Stimulated activated CD4-positive, alpha-beta T cell treated with anti-CD3 and anti-CD28 coated beads, Interleukin-12 subunit alpha, Interleukin-12 subunit beta, amount 100 ng/mL, for 24 hours (primary cell): ENCODE measurements around the gene ATAD1.
"Not testable (repeated sequence)": the region's sequence is repeated elsewhere in the genome, so short reads cannot be mapped to it uniquely, and the experiment has no call there.

ENCODE experiments used
- DNase-seq, 2 experiments: peaks; one replicate each; pipeline ENCODE4 v3.0.0-alpha.2; 2020; ENCODE audit warnings: low read depth in 2 of 2

ATAD1 gene, protein sequence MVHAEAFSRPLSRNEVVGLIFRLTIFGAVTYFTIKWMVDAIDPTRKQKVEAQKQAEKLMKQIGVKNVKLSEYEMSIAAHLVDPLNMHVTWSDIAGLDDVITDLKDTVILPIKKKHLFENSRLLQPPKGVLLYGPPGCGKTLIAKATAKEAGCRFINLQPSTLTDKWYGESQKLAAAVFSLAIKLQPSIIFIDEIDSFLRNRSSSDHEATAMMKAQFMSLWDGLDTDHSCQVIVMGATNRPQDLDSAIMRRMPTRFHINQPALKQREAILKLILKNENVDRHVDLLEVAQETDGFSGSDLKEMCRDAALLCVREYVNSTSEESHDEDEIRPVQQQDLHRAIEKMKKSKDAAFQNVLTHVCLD

GRCh38 chr10:87817609-87818504 lies at the start of gene ATAD1:
TSS of gene ATAD1 (minus strand) at chr10:87818226. CDS start at chr10:87814599, 3,627 bp downstream.
- DNase-seq, result peak; percentile 80 to 81

DNA sequence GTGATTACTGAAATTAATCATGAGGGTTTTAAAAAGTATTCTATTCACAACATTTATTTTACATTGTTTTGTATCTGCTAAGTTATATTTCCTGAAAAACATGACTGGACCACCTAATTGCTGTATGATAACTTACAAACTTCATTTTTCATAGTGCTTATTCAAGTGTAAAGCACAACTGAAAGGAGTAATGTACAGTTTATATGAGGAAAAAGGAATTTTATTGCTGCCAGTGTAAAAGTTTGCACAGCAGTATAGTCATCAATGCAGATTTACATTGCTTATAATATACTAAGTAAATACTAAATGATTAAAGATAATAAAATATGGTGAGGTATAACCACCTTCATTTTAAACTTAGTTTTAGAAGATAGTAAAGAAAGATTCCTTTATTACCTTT lies 49.4 kb upstream of the ATAD1 start:
- DNase-seq, result no peak

DNA sequence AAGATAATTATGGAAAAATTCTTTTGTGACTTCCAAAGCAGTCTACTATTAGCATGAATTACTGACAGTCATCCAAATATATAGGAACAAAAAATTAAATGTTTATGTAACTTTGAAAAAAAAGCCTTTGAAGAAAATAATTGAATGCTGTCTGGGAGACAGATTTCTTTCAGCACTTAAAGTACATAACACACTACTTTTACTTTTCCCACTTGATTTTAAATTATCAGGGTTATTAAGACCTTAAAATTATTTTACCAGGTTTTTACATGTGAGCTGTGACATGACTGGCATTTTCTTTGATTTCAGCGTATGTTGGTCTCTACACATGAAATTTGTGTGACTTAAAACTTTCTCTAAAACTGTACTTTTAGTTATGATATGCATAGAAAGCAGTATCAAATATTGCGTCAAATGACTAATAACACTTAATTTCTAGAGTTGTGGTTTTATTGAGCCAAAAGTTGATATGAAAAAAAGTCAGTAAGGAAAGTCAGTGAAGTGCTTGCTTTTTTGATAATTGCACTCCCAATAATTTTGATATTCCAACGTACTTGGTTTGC lies 48.5 kb upstream of the ATAD1 start:
- no peak for DNase-seq

DNA sequence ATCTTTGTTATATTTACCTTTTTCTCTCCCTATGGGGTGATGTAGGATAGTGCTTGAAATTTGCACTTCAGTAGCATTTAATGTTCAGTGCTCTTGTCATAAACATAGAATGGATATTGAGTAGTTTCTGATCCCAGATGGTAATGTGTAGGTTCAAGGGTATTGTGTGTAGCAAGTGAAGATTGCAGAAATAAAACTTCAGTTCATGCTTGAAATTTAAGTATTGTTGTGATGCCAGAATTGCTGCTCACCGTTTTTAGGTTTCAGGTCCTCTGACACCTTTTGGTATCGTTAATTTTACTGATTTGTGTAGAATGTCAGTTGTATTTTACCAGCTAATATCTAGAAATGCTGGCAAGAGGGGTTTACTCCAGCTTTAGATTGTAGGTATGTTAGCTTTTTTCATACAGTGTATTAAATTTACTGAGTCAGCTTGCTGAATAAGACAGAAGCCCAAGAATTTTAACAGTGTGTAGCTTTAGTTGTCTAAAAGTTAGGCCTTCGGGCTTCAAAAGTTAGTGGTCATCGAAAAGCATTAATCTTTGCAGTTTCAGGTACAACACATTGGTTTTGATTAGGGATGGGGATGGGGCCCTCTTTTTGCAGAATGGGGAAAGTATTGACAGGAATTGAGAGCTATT lies 47.3 kb upstream of the ATAD1 start:
- no peak for DNase-seq

DNA sequence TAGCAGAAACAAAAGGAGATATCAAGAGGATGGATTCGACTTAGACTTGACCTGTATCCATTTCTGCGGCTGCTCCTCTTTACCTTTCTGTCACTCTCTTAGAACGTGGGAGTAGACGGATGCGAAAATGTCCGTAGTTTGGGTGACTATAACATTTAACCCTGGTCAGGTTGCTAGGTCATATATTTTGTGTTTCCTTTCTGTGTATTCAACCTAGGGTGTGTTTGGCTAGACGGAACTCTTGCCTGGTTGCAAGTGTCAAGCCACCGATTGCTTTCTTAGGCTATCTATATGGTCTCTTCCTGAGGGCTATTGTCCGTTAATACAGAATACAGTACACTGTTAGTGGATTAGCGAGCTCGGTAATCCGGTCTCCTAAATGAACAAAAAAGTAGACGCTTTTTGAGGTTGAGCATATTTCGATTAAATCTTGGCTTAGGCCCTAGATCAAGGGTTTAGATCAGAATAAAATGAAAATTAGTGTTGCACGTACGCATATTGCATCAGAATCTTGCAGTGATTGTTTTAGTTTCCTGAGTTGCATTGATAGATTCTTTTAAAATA lies 46.6 kb upstream of the ATAD1 start:
- no peak for DNase-seq

DNA sequence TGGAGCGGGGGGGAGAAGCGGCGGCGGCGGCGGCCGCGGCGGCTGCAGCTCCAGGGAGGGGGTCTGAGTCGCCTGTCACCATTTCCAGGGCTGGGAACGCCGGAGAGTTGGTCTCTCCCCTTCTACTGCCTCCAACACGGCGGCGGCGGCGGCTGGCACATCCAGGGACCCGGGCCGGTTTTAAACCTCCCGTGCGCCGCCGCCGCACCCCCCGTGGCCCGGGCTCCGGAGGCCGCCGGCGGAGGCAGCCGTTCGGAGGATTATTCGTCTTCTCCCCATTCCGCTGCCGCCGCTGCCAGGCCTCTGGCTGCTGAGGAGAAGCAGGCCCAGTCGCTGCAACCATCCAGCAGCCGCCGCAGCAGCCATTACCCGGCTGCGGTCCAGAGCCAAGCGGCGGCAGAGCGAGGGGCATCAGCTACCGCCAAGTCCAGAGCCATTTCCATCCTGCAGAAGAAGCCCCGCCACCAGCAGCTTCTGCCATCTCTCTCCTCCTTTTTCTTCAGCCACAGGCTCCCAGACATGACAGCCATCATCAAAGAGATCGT lies 46.0 kb upstream of the ATAD1 start:
- peak in 1 of 2 experiments; percentile 14 for DNase-seq

DNA sequence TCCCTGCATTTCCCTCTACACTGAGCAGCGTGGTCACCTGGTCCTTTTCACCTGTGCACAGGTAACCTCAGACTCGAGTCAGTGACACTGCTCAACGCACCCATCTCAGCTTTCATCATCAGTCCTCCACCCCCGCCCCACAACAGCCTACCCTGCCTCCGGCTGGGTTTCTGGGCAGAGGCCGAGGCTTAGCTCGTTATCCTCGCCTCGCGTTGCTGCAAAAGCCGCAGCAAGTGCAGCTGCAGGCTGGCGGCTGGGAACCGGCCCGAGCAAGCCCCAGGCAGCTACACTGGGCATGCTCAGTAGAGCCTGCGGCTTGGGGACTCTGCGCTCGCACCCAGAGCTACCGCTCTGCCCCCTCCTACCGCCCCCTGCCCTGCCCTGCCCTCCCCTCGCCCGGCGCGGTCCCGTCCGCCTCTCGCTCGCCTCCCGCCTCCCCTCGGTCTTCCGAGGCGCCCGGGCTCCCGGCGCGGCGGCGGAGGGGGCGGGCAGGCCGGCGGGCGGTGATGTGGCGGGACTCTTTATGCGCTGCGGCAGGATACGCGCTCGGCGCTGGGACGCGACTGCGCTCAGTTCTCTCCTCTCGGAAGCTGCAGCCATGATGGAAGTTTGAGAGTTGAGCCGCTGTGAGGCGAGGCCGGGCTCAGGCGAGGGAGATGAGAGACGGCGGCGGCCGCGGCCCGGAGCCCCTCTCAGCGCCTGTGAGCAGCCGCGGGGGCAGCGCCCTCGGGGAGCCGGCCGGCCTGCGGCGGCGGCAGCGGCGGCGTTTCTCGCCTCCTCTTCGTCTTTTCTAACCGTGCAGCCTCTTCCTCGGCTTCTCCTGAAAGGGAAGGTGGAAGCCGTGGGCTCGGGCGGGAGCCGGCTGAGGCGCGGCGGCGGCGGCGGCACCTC lies 45.3 kb upstream of the ATAD1 start, which contains the start of the genes KLLN and PTEN:
KLLN (minus strand) TSS at position 481 of the 891 bp plus-strand sequence. CDS start 1,046 bp downstream, outside the sequence.
PTEN (plus strand) TSS at position 573 of the 891 bp plus-strand sequence. CDS start 845 bp downstream, outside the sequence.
- peak; percentile 73 to 74 for DNase-seq

DNA sequence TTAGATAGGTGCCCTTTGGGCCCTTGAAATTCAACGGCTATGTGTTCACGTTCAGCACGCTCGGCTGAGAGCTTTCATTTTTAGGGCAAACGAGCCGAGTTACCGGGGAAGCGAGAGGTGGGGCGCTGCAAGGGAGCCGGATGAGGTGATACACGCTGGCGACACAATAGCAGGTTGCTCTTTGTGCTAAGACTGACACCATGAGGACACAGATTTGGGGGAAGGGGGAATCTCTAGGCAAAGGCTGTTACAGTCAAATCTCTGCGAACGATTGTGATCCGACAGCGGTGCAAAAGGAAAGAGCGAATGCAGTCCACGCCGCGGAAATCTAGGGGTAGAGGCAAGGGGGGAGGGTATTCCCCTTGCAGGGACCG lies 44.6 kb upstream of the ATAD1 start:
- no peak for DNase-seq

DNA sequence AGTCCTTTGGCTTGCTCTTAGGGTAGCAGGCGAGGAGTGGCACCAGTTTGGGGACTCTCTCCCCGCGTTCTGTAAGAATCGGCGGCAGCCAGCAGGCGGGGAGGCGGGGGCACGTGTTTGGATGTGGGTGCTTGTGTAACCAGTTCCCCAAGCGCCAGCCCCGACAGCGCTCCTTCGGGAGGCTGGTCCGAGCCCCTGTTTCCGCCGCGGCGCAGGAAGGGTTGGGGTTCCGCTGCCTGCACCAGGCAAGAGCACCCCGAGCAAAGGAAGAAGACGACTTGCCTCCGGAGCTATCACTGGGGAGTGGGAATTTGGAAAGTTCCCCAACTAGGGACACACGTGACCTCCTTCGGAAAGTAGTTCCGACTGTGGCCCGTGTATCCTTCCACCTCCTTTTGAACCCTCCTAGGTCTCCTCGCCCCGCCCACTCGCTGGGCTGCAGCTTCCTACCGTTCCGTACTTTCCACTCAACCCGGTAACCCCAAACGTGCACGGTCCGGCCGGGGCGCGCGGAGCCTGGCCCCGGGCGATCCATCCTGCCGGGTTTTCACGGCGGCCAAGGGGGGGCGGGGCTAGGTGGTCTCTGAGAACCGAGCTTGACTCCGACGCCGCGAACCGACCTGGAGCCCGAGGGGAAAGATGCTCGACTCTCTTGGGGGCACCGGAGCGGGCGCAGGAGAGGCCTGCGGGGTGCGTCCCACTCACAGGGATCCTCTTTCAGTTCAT lies 44.1 kb upstream of the ATAD1 start:
- peak; percentile 89 to 92 for DNase-seq

GRCh38 chr10:87861566-87861952 lies 43.5 kb upstream of the ATAD1 start:
- DNase-seq, result peak in 1 of 2 experiments; percentile 8

- DNase-seq, result no peak
Measured at GRCh38 chr10:87860816-87861403, 42.9 kb upstream of the ATAD1 start.

DNA sequence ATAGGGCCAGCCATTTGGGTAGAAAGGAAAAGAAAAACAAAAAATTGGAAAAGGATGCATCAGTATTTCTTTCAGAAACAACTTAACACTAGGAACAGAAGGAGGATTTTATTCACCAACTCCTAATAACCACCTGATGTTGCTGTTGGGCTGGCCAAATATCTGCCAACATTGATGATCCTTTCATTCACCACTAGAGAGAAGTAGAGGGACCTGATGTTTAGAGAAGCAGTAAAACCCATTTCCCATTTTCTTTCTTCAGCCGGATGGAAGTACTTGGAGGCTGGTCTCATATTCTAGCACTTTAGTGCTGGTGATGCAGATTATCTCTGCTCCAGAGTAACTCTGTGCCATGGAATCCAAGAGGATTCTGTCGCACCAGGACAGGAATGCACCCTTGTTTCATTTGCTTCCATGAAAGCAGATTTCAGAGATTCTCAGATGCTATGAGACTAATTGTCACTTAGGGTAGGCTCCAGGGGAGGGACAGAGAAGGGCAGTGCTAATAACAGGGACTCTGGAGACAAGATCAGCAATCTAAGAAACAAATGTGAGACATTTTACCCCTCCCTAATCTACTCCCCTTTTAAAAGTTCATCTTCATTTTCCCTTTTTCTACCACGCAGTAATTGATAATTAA lies 42.2 kb upstream of the ATAD1 start:
- no peak for DNase-seq

DNA sequence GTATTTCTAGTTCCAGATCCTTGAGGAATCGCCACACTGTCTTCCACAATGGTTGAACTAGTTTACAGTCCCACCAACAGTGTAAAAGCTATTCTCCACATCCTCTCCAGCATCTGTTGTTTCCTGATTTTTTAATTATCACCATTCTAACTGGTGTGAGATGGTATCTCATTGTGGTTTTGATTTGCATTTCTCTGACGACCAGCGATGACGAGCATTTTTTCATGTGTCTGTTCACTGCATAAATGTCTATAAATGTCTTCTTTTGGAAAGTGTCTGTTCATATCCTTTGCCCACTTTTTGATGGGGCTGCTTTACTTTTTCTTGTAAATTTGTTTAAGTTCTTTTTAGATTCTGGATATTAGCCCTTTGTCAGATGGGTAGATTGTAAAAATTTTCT lies 37.6 kb upstream of the ATAD1 start:
- DNase-seq, result not testable (repeated sequence)

DNA sequence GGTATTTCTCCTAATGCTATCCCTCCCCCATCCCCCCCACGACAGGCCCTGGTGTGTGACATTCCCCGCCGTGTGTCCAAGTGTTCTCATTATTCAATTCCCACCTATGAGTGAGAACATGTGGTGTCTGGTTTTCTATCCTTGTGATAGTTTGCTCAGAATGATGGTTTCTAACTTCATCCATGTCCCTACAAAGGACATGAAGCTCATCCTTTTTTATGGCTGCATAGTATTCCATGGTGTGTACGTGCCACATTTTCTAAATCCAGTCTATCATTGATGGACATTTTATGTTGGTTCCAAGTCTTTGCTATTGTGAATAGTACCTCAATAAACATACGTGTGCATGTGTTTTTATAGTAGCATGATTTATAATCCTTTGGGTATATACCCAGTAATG lies 37.2 kb upstream of the ATAD1 start:
- DNase-seq, result not testable (repeated sequence)

DNA sequence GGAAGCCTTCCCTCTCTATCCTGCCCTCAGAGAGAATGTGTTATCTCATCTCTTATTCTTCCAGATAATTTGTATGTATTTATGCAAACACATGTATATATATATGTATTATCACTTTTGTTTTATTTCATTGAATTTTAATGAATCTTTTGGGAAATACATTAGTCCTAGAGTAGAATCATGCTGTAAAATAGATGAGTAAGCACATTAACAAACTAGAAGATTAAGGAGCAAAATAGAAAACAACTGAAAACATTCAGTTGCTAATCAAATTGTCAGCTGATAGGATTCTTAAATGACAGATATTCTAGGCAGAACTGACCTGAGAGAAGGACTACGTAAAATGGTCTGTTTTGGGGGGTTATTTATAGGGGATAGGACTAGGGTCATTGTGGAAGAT lies 34.1 kb upstream of the ATAD1 start:
- no peak for DNase-seq

- DNase-seq, result peak; percentile 13 to 23
Measured at GRCh38 chr10:87850742-87851205, 32.7 kb upstream of the ATAD1 start.

GRCh38 chr10:87849001-87849400 lies 31.0 kb upstream of the ATAD1 start:
- DNase-seq, result no peak

DNA sequence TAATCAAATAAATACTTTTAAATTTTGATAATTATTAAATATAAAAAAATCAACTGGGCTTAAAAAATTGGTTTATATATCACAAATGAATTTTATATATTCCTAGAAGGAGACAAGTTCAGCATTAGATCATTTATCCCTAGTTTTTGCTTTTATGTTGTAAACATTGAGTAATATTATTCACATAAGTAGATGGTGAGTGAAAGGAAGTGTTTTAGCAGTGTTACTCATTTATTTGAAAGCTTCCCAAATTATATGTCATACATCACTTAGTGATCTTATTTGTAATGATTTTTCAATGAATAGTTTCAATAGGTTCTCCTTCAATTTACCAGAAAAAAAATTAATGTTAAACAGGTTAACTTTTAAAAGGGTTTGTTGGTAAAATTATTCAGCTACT lies 29.5 kb upstream of the ATAD1 start:
- no peak for DNase-seq
